ENCODE results near the gene PNPLA5. TPM values are rescaled to one million over a fixed set of nuclear protein-coding genes. Genes with fewer than 3 reads are reported as not detected.

PNPLA5 gene
- total and polyA plus RNA-seq, 2 of the 8 experiments (the other 6 are each of a cell fraction or from before 2014, with no cell fraction given): 3.9 to 6.8 TPM

- H2AK5ac ChIP-seq (ENCODE audit: low read depth, low read length): no peak overlapping the region
- FAIRE-seq (no peak), DNase-seq (ENCODE audit: low read depth in 1 of 2, low spot score in 2 of 2) (no peak)
- no peak overlapping the region for H2AFZ ChIP-seq (ENCODE audit: low read length)
- H2BK12ac ChIP-seq (ENCODE audit: low read depth, low read length): no peak overlapping the region
- peaks cover 6 to 9% of the 10 kb centered on the region in 2 experiments for H4K20me1 ChIP-seq (replicated peaks in 1 of 2; ENCODE audit: control insufficient read depth in 1 of 2, insufficient read depth in 2 of 2, low read length in 2 of 2)
- H3K4me3 ChIP-seq (ENCODE audit: extremely low read depth in 1 of 4, insufficient read depth in 2 of 4, low read depth in 3 of 4, low read length in 4 of 4): no peak overlapping the region
- H2BK5ac ChIP-seq (ENCODE audit: low read depth, low read length): no peak overlapping the region
- no peaks in the 10 kb centered on the region for H3K79me2 ChIP-seq (ENCODE audit: control insufficient read depth in 1 of 2, insufficient read depth in 2 of 2, low read length in 2 of 2)
- H4K91ac ChIP-seq (replicated peaks; ENCODE audit: insufficient read length, low read length): no peak overlapping the region
- no peak overlapping the region for H3K4ac ChIP-seq (replicated peaks; ENCODE audit: insufficient read length, low read depth, low read length)
- H3K9ac ChIP-seq (replicated peaks in 1 of 4; ENCODE audit: extremely low read depth in 1 of 4, low read depth in 3 of 4, low read length in 3 of 4): no peak overlapping the region
- no peak overlapping the region for H2BK120ac ChIP-seq (replicated peaks; ENCODE audit: low read depth, low read length)
- no peaks in the 10 kb centered on the region for H3K27me3 ChIP-seq (replicated peaks in 1 of 4; ENCODE audit: control insufficient read depth in 3 of 4, extremely low read depth in 1 of 4, insufficient read depth in 3 of 4, low read length in 3 of 4)
- no peaks in the 10 kb centered on the region for H3K23me2 ChIP-seq (ENCODE audit: low read depth, low read length)
- H3K9me3 ChIP-seq (ENCODE audit: insufficient read depth in 2 of 2, low read depth in 1 of 2, low read length in 1 of 2): no peaks in the 10 kb centered on the region
- CTCF ChIA-PET (ENCODE audit: partially characterized antibody): interaction anchor here (1.3 kb wide), 1 partner anchor 54 kb away, joined by 3 read pairs; no protein-coding TSS in a partner anchor
- H3K4me1 ChIP-seq (replicated peaks in 1 of 4; ENCODE audit: control insufficient read depth in 3 of 4, insufficient read depth in 4 of 4, low read length in 3 of 4): peaks cover 0 to 3% (median under 1%) of the 10 kb centered on the region in 4 experiments; a peak in 5 of 7 replicates
- 82% methylated on average over 12 of the region's 12 CpGs; no CpG with 5 or more reads in 1 of the 2 experiments for WGBS, 2 experiments (ENCODE audit: extremely low coverage in 1 of 2, insufficient coverage in 1 of 2, insufficient read length in 1 of 2, insufficient replicate concordance in 2 of 2, low coverage in 1 of 2, low lambda C conversion rate in 2 of 2, missing lambda C conversion rate in 1 of 2)
- H3K36me3 ChIP-seq (ENCODE audit: control insufficient read depth in 2 of 4, insufficient read depth in 4 of 4, low read length in 3 of 4): peaks cover 0 to 2% (median under 1%) of the 10 kb centered on the region in 4 experiments; a peak in 4 of 8 replicates
- H3K14ac ChIP-seq (ENCODE audit: insufficient read length): no peak overlapping the region
- H4K8ac ChIP-seq (ENCODE audit: extremely low read depth, insufficient read depth, low read length): no peak overlapping the region
- no peak overlapping the region for H2BK20ac ChIP-seq (ENCODE audit: low read length)
- H2BK15ac ChIP-seq (ENCODE audit: low read length): no peak overlapping the region
- no peak overlapping the region for H4K5ac ChIP-seq (ENCODE audit: insufficient read length, low read depth, low read length)
- H3K18ac ChIP-seq (ENCODE audit: extremely low read depth, low read length): no peak overlapping the region
- peaks cover 6% of the 10 kb centered on the region; the same call in 1 of the 2 replicates for H3K79me1 ChIP-seq (ENCODE audit: low read depth, low read length)
- no peak overlapping the region for H3K27ac ChIP-seq (ENCODE audit: low read depth, low read length)
- H3K23ac ChIP-seq (ENCODE audit: insufficient read length): no peak overlapping the region
- no peak overlapping the region for H3K56ac ChIP-seq (replicated peaks; ENCODE audit: insufficient read length, low read depth, low read length)
- POLR2A ChIA-PET (ENCODE audit: partially characterized antibody): interaction anchor here (1.2 to 1.3 kb wide), 2 partner anchors 16 to 20 kb away, joined by 3 read pairs; no protein-coding TSS in a partner anchor
- no peak overlapping the region for H3K4me2 ChIP-seq (ENCODE audit: insufficient read depth in 1 of 2, low read depth in 2 of 2, low read length in 2 of 2)
- TF ChIP-seq CBX8 (IDR thresholded peaks at IDR 0.05; ENCODE audit: borderline replicate concordance, low read depth, low read length): no peak
- TF ChIP-seq EP300 (IDR thresholded peaks at IDR 0.05; ENCODE audit: borderline replicate concordance in 1 of 2, low read depth in 2 of 2, low read length in 2 of 2): no peak
- no peak for TF ChIP-seq JUND (IDR thresholded peaks at IDR 0.05; ENCODE audit: low read length)
- no peak for TF ChIP-seq KDM1A (IDR thresholded peaks at IDR 0.05; ENCODE audit: borderline replicate concordance, low read length)
Observed at GRCh38 chr22:43830931-43831560, 60.8 kb downstream of the PNPLA5 start.
